Smooth muscle cell (in vitro differentiated cells): ENCODE results near the gene FGF5. TPM values are rescaled to one million over a fixed set of nuclear protein-coding genes. Genes with fewer than 3 reads are reported as not detected.

Source experiments
- DNase-seq: peaks from one replicate; lab custom pipeline; 2025; ENCODE audit not compliant: unreplicated experiment; lab: John Stamatoyannopoulos, UW
- H2AFZ ChIP-seq: fragments of 200-600 bp; sonication (generic); 2 replicates; pipeline ENCODE4 v1.6.0; 2016; ENCODE audit warnings: antibody characterized with exemption, low read depth, mild to moderate bottlenecking
- H3F3A ChIP-seq: fragments of 200-600 bp; sonication (generic); 2 replicates; pipeline ENCODE4 v1.6.0; 2017; ENCODE audit warnings: antibody characterized with exemption, low read depth
- H3K27ac ChIP-seq: fragments of 200-600 bp; sonication (generic); 2 replicates; pipeline ENCODE4 v1.5.1; 2016; ENCODE audit warnings: low read depth, mild to moderate bottlenecking
- H3K27me3 ChIP-seq: fragments of 200-600 bp; sonication (generic); 2 replicates; pipeline ENCODE4 v1.6.1; 2016; ENCODE audit warnings: low read depth, mild to moderate bottlenecking
- H3K36me3 ChIP-seq: fragments of 200-600 bp; sonication (generic); 2 replicates; pipeline ENCODE4 v1.5.1; 2016; ENCODE audit warnings: low read depth
- H3K4me1 ChIP-seq: fragments of 200-600 bp; sonication (generic); 2 replicates; pipeline ENCODE4 v1.5.1; 2016; ENCODE audit warnings: low read depth
- H3K4me2 ChIP-seq: fragments of 200-600 bp; sonication (generic); 2 replicates; pipeline ENCODE4 v1.6.0; 2016; ENCODE audit warnings: mild to moderate bottlenecking
- H3K4me3 ChIP-seq: fragments of 200-600 bp; sonication (generic); 2 replicates; pipeline ENCODE4 v1.5.1; 2016; ENCODE audit warnings: mild to moderate bottlenecking
- H3K79me2 ChIP-seq: fragments of 200-600 bp; sonication (generic); 2 replicates; pipeline ENCODE4 v1.6.0; 2016; ENCODE audit warnings: low read depth, mild to moderate bottlenecking
- H3K9ac ChIP-seq: fragments of 200-600 bp; sonication (generic); 2 replicates; pipeline ENCODE4 v1.6.0; 2016; ENCODE audit warnings: low read depth
- H3K9me3 ChIP-seq: fragments of 200-600 bp; sonication (generic); replicated peaks from 2 replicates; pipeline ENCODE4 v1.5.1; 2016; ENCODE audit warnings: low read depth
- H4K20me1 ChIP-seq: fragments of 200-600 bp; sonication (generic); 2 replicates; pipeline ENCODE4 v1.6.0; 2016; ENCODE audit warnings: low read depth
- WGBS: methylation state at CpG from one replicate; pipeline ENCODE4 v1.1.7; 2016; ENCODE audit warnings: low lambda C conversion rate; 5-methylcytosine and 5-hydroxymethylcytosine counted together
- polyA plus RNA-seq: library from polyadenylated mRNA; unstranded; fragments of >200 nt; fragmentation: Nextera tagmentation; extraction: Ambion mirVana; gene quantifications from 2 replicates; pipeline ENCODE4 v1.2.1, GENCODE V29; 2016
- total RNA-seq: library from RNA; depleted of rRNA; stranded (reverse); fragments of >200 nt; gene quantifications from 2 replicates; pipeline ENCODE4 v1.2.3, GENCODE V29; 2014
- TF ChIP-seq, protein P1 (sequence below): fragments of 200-600 bp; sonication (generic); IDR thresholded peaks from 2 replicates; pipeline ENCODE4 v1.5.1; 2017; ENCODE audit warnings: borderline replicate concordance, mild to moderate bottlenecking, antibody characterized with exemption; ENCODE audit not compliant: insufficient read depth, poor library complexity, severe bottlenecking

FGF5 gene
- total and polyA plus RNA-seq, 2 experiments from 2014 or later: not detected

DNA sequence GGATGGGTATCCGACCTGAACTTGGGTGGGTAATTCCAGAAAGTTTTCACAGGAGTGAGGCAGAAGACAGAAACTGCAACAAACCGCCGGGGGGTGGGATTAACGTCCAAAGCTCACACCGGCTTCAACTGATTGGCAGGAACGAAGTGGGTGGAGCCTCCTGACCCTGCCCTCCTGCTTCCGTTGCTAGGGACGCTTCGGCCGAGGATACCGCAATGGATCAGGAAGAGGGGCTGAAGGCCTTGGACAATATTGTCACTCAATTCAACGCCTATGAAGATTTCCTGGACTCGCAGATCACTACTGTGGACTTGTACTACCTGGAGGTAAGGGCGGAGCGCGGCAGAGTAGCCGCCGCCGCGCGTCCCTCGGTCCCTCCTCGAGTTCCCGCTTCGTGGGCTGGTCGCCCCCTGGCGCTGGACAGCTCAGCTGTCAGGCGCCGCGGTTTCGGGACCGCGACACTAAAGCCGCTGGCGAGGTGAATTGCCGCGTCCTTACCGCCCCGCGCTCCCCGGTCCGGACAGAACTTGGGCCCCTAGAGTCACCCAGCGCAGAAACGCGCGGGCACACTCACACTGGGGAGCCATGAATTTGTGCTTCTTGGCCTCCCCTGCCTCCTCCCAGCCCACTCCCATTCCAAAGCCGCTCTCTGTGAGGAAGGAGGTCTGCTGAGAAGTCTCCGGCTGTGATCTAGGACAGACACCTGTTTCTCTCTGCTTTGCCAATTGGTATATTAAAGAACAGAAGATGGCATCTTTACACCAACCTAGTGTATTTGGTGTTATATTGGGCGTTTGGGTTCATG lies 69.3 kb downstream of the FGF5 start, which contains the start of gene CFAP299:
Gene CFAP299, plus strand, starts transcription at position 177 of the 805 bp plus-strand sequence.
- TF ChIP-seq, protein P1, sequence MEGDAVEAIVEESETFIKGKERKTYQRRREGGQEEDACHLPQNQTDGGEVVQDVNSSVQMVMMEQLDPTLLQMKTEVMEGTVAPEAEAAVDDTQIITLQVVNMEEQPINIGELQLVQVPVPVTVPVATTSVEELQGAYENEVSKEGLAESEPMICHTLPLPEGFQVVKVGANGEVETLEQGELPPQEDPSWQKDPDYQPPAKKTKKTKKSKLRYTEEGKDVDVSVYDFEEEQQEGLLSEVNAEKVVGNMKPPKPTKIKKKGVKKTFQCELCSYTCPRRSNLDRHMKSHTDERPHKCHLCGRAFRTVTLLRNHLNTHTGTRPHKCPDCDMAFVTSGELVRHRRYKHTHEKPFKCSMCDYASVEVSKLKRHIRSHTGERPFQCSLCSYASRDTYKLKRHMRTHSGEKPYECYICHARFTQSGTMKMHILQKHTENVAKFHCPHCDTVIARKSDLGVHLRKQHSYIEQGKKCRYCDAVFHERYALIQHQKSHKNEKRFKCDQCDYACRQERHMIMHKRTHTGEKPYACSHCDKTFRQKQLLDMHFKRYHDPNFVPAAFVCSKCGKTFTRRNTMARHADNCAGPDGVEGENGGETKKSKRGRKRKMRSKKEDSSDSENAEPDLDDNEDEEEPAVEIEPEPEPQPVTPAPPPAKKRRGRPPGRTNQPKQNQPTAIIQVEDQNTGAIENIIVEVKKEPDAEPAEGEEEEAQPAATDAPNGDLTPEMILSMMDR: peak; percentile 52
- Histone ChIP-seq H3K36me3 (no peaks in the 10 kb centered on the region), H3K4me3 (peak within 1 kb of the TSS; percentile 71), H4K20me1 (no peaks in the 10 kb centered on the region), H3K9ac (no peak within 1 kb of the TSS), H3K4me1 (peaks cover 3% of the 10 kb centered on the region), H3K4me2 (peak within 1 kb of the TSS; percentile 88), H3K9me3 (no peaks in the 10 kb centered on the region), H3K27me3 (peaks cover 74% of the 10 kb centered on the region), H3K27ac (no peak within 1 kb of the TSS), H3K79me2 (no peaks in the 10 kb centered on the region), H3F3A (no peaks in the 10 kb centered on the region), H2AFZ (peak within 1 kb of the TSS; percentile 92)
- peak; percentile 42 for DNase-seq
- 2% methylated on average over 47 of the region's 49 CpGs for WGBS

GRCh38 chr4:80336582-80336981 lies 70.1 kb downstream of the FGF5 start:
- WGBS: 26% methylated on average over 10 of the region's 10 CpGs
- H3K4me3 ChIP-seq: no peak overlapping the region
- H4K20me1 ChIP-seq: no peaks in the 10 kb centered on the region
- no peaks in the 10 kb centered on the region for H3F3A ChIP-seq
- H3K27me3 ChIP-seq: peaks cover 67% of the 10 kb centered on the region
- no peak overlapping the region for H3K9ac ChIP-seq
- no peak overlapping the region for H3K4me2 ChIP-seq
- no peaks in the 10 kb centered on the region for H3K36me3 ChIP-seq
- no peaks in the 10 kb centered on the region for H3K9me3 ChIP-seq
- TF ChIP-seq, protein P1: peak; percentile 8
- H3K79me2 ChIP-seq: no peaks in the 10 kb centered on the region
- H3K27ac ChIP-seq: no peak overlapping the region
- peaks cover 3% of the 10 kb centered on the region for H3K4me1 ChIP-seq
- H2AFZ ChIP-seq: no peak overlapping the region
- no peak for DNase-seq

GRCh38 chr4:80340036-80340435 lies 73.6 kb downstream of the FGF5 start:
- no peak for DNase-seq
- Histone ChIP-seq H3K9me3 (no peaks in the 10 kb centered on the region), H3K4me3 (no peak overlapping the region), H3F3A (no peaks in the 10 kb centered on the region), H4K20me1 (no peaks in the 10 kb centered on the region), H3K4me2 (no peak overlapping the region), H3K9ac (no peak overlapping the region), H3K27ac (no peak overlapping the region), H3K27me3 (peaks cover 32% of the 10 kb centered on the region), H3K79me2 (no peaks in the 10 kb centered on the region), H2AFZ (no peak overlapping the region), H3K4me1 (peaks cover 3% of the 10 kb centered on the region), H3K36me3 (no peaks in the 10 kb centered on the region)
- TF ChIP-seq, protein P1: no peak
- WGBS: 59% methylated on average over 2 of the region's 2 CpGs

Other genes starting within 250 kb of the FGF5 start
- gene ANTXR2, start 193.4 kb upstream of the FGF5 start, total RNA-seq: 67.6 and 94.3 TPM in 2 replicates
- gene ANTXR2, start 193.4 kb upstream of the FGF5 start, polyA plus RNA-seq: 60.6 and 74.5 TPM in 2 replicates
- gene PRDM8, start 69.2 kb upstream of the FGF5 start, total RNA-seq: 0.09 and 0.36 TPM in 2 replicates
- 0.15 and 0.25 TPM in 2 replicates for gene PRDM8, start 69.2 kb upstream of the FGF5 start, polyA plus RNA-seq
- not detected in 2 replicates for gene CFAP299, start 69.1 kb downstream of the FGF5 start, total RNA-seq
- not detected in 2 replicates for gene CFAP299, start 69.1 kb downstream of the FGF5 start, polyA plus RNA-seq